GM12864 (cell line): ENCODE measurements around the gene CENPS.
"Not testable (repeated sequence)": the region's sequence is repeated elsewhere in the genome, so short reads cannot be mapped to it uniquely, and the experiment has no call there.

Experiments
- DNase-seq: peaks from one replicate; pipeline ENCODE4 v3.0.0-alpha.2; 2011; ENCODE audit warnings: low read depth
- H3K4me3 ChIP-seq: 2 replicates; pipeline ENCODE4 v1.5.1; 2011; ENCODE audit warnings: mild to moderate bottlenecking, low read depth, low read length, control low read depth
- TF ChIP-seq, protein P1 (sequence below): IDR thresholded peaks from 2 replicates; pipeline ENCODE4 v1.5.1; 2011; ENCODE audit warnings: low read depth, mild to moderate bottlenecking, moderate library complexity, low read length, control low read depth, inconsistent platforms; ENCODE audit errors: missing control alignments

CENPS gene

DNA sequence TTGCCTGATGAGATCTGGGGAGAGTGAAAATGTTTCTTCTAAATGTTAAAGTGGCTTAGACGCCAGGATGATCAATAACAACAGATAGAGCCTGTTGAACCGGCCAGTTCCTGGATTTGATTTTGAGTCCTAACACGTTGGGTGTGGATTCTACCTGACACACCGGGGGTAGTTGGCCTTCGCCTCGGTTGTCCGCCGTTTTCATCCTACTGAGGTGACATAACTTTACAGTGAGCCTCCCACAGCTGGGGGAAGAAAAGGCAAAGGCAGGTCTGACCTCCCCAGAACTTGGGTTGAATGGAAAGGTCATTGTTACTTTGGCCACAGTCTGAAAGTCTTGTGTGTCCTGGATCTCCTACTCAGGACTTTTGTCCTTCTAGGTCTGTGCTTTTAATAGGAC lies 30.2 kb upstream of the CENPS start:
- TF ChIP-seq, protein P1, sequence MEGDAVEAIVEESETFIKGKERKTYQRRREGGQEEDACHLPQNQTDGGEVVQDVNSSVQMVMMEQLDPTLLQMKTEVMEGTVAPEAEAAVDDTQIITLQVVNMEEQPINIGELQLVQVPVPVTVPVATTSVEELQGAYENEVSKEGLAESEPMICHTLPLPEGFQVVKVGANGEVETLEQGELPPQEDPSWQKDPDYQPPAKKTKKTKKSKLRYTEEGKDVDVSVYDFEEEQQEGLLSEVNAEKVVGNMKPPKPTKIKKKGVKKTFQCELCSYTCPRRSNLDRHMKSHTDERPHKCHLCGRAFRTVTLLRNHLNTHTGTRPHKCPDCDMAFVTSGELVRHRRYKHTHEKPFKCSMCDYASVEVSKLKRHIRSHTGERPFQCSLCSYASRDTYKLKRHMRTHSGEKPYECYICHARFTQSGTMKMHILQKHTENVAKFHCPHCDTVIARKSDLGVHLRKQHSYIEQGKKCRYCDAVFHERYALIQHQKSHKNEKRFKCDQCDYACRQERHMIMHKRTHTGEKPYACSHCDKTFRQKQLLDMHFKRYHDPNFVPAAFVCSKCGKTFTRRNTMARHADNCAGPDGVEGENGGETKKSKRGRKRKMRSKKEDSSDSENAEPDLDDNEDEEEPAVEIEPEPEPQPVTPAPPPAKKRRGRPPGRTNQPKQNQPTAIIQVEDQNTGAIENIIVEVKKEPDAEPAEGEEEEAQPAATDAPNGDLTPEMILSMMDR: no peak
- no peak for DNase-seq
- peak overlapping the region; percentile 68 for H3K4me3 ChIP-seq

GRCh38 chr1:10401281-10401680 lies 29.0 kb upstream of the CENPS start:
- no peak for DNase-seq
- H3K4me3 ChIP-seq: no peak overlapping the region
- TF ChIP-seq, protein P1: no peak

DNA sequence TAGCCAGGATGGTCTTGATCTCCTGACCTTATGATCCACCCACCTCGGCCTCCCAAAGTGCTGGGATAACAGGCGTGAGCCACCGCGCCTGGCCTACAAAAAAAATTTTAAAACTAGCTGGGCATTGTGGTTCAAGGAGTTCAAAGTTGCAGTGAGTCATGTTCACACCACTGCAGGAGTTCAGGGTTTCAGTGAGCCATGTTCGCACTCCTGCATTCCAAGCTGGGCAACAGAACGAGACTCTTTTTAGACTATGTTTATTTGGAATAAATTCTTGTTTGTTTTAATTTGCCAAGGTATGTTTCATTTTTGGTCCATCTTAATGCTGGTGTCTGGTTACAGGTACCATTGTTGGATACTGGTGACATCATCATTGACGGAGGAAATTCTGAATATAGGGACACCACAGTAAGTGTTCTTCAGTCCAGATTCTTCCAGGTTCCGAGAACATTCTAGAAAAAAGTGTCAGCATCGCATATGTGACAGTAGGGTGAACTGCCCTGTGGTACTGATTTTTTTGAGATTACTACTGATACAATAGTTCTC lies 27.4 kb upstream of the CENPS start:
- no peak for DNase-seq
- TF ChIP-seq, protein P1: no peak
- H3K4me3 ChIP-seq: no peak overlapping the region

DNA sequence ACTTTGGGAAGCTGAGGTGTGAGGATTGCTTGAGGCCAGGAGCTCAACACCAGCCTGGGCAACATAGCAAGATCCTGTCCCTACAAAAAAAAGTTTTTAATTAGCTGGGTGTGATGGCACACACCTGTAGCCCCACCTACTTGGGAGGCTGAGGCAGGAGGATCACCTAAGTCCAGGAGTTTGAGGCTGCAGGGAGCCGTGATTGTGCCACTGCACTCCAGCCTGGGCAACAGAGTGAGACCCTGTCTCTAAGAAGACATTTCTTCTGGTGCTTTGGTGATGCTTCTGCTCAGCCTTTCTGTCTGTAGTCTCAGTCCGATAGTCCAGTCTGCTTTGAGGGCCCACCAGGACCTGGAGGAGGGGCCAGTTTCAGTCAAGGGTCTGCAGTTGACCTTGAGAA lies 23.0 kb upstream of the CENPS start:
- TF ChIP-seq, protein P1: no peak
- DNase-seq: no peak

GRCh38 chr1:10415211-10415930 lies 14.9 kb upstream of the CENPS start:
- no peak overlapping the region for H3K4me3 ChIP-seq
- no peak for DNase-seq
- TF ChIP-seq, protein P1: no peak

More for the DNA sequence above, 23.0 kb upstream of the CENPS start:
- H3K4me3 ChIP-seq: no peak overlapping the region

DNA sequence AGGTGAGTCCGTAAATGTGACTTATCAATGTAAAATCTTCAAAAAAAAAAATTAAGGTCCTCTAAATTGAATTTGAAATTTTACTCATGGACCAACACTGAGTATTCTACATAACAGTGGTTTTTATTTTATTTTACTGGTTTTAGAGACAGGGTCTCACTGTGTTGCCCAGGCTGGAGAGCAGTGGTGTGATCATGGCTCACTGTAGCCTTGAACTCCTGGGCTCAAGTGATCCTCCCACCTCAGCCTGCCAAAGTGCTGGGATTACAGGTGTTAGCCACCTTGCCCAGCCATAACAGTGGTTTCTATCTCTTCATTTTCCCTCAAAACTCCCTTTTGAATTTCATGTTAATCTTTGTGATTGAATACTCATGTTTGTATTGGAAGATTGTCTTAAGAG lies 14.3 kb upstream of the CENPS start:
- DNase-seq, H3K4me3 ChIP-seq: not testable (repeated sequence)

- not testable (repeated sequence) for DNase-seq, H3K4me3 ChIP-seq
Measured at GRCh38 chr1:10418741-10419140, 11.5 kb upstream of the CENPS start.

- TF ChIP-seq, protein P1: no peak
- H3K4me3 ChIP-seq: no peak overlapping the region
- no peak for DNase-seq
Measured at GRCh38 chr1:10419351-10419750, 10.9 kb upstream of the CENPS start.
